CD14-positive monocyte (primary cell): Measurements from ENCODE around the gene RPS6KA6. TPM values are rescaled to one million over a fixed set of nuclear protein-coding genes. Genes with fewer than 3 reads are reported as not detected.

ENCODE experiments used
- DNase-seq, 3 donors: peaks; one replicate each; pipeline ENCODE4 v3.0.0-alpha.2; 2011 to 2022
- H2AFZ ChIP-seq: 2 replicates; pipeline ENCODE4 v1.6.0; 2012; ENCODE audit warnings: mild to moderate bottlenecking, low read depth, low read length, inconsistent platforms; ENCODE audit not compliant: insufficient read depth, poor library complexity, severe bottlenecking
- H3K27ac ChIP-seq, 2 donors: 1 replicate in 1 of 2; 2 replicates in 1 of 2; pipeline ENCODE4 v1.5.1; 2012 to 2013; ENCODE audit warnings: low read length in 2 of 2, control low read depth in 1 of 2, inconsistent platforms in 1 of 2, low read depth in 1 of 2, mild to moderate bottlenecking in 1 of 2
- H3K27me3 ChIP-seq, 2 donors: one replicate each; pipeline versions ENCODE4 v1.6.0 to v1.6.1; 2011 to 2013; ENCODE audit warnings: low read length in 2 of 2; ENCODE audit not compliant: control insufficient read depth in 2 of 2, insufficient read depth in 2 of 2
- H3K36me3 ChIP-seq, 2 donors: replicated peaks in 1 of 2; 1 replicate in 1 of 2; 2 replicates in 1 of 2; pipeline versions ENCODE4 v1.5.1 to v1.6.1; 2012 to 2013; ENCODE audit warnings: low read length in 2 of 2, control low read depth in 1 of 2, inconsistent platforms in 1 of 2, mild to moderate bottlenecking in 1 of 2; ENCODE audit not compliant: insufficient read depth in 2 of 2, control insufficient read depth in 1 of 2
- H3K4me1 ChIP-seq, 2 donors: 1 replicate in 1 of 2; 2 replicates in 1 of 2; pipeline versions ENCODE4 v1.5.1 to v1.6.1; 2012 to 2013; ENCODE audit warnings: low read length in 2 of 2, control low read depth in 1 of 2, inconsistent platforms in 1 of 2, mild to moderate bottlenecking in 1 of 2, moderate library complexity in 1 of 2; ENCODE audit not compliant: insufficient read depth in 2 of 2, control insufficient read depth in 1 of 2
- H3K4me2 ChIP-seq: replicated peaks from 2 replicates; pipeline ENCODE3; 2012; ENCODE audit warnings: low read length, moderate library complexity, mild to moderate bottlenecking; ENCODE audit not compliant: poor library complexity, severe bottlenecking; ENCODE audit errors: extremely low read depth
- H3K4me3 ChIP-seq, 3 experiments: fragments of 200-600 bp in 1 of 3; sonication (generic) in 1 of 3; replicated peaks in 1 of 3; 1 replicate in 2 of 3; 2 replicates in 1 of 3; pipeline ENCODE4 v1.5.1; 2011 to 2013; ENCODE audit warnings: low read length in 3 of 3, mild to moderate bottlenecking in 3 of 3, control low read depth in 2 of 3, low read depth in 2 of 3, inconsistent platforms in 1 of 3, moderate library complexity in 1 of 3
- H3K79me2 ChIP-seq: 2 replicates; pipeline ENCODE4 v1.6.0; 2012; ENCODE audit warnings: mild to moderate bottlenecking, control low read depth, inconsistent platforms, low read length, moderate library complexity; ENCODE audit not compliant: insufficient read depth
- H3K9ac ChIP-seq: 2 replicates; pipeline ENCODE4 v1.6.0; 2017; ENCODE audit warnings: low read length, mild to moderate bottlenecking; ENCODE audit not compliant: insufficient read depth, poor library complexity, severe bottlenecking
- H3K9me3 ChIP-seq, 2 donors: replicated peaks in 1 of 2; 1 replicate in 1 of 2; 2 replicates in 1 of 2; pipeline versions ENCODE4 v1.5.1 to v1.6.1; 2012 to 2013; ENCODE audit warnings: low read length in 2 of 2, control low read depth in 1 of 2; ENCODE audit not compliant: control insufficient read depth in 1 of 2, insufficient read depth in 1 of 2
- H4K20me1 ChIP-seq: 2 replicates; pipeline ENCODE4 v1.6.0; 2012; ENCODE audit warnings: mild to moderate bottlenecking, low read length, control low read depth, moderate library complexity; ENCODE audit not compliant: insufficient read depth
- H3K27ac Mint-ChIP-seq, 7 donors: one replicate each; pipeline ENCODE4 v1.8.0; 2020; ENCODE audit warnings: mild to moderate bottlenecking in 7 of 7, mixed read lengths in 7 of 7, moderate library complexity in 6 of 7, inconsistent platforms in 2 of 7
- H3K27me3 Mint-ChIP-seq, 3 donors: one replicate each; pipeline ENCODE4 v1.8.0; 2021 to 2022; ENCODE audit warnings: low read depth in 3 of 3, mild to moderate bottlenecking in 3 of 3, mixed read lengths in 3 of 3, moderate library complexity in 3 of 3, inconsistent platforms in 1 of 3
- H3K36me3 Mint-ChIP-seq, 2 donors: one replicate each; pipeline ENCODE4 v1.8.0; 2020; ENCODE audit warnings: mixed read lengths in 2 of 2, inconsistent platforms in 1 of 2, mild to moderate bottlenecking in 1 of 2
- H3K4me1 Mint-ChIP-seq: one replicate; pipeline ENCODE4 v1.8.0; 2020; ENCODE audit warnings: mild to moderate bottlenecking, mixed read lengths
- H3K4me3 Mint-ChIP-seq, 2 donors: one replicate each; pipeline ENCODE4 v1.8.0; 2020; ENCODE audit warnings: mild to moderate bottlenecking in 2 of 2, mixed read lengths in 2 of 2, moderate library complexity in 1 of 2
- H3K9me3 Mint-ChIP-seq, 7 donors: one replicate each; pipeline ENCODE4 v1.8.0; 2020 to 2022; ENCODE audit warnings: mixed read lengths in 7 of 7, mild to moderate bottlenecking in 6 of 7, moderate library complexity in 6 of 7, inconsistent platforms in 2 of 7
- CTCF ChIP-seq: fragments of 200-600 bp; IDR thresholded peaks from one replicate; pipeline ENCODE4 v1.8.0; 2022; ENCODE audit warnings: antibody characterized with exemption, mild to moderate bottlenecking
- WGBS: methylation state at CpG from one replicate; pipeline ENCODE4 v1.1.5; 2013; ENCODE audit warnings: missing lambda C conversion rate; ENCODE audit not compliant: insufficient coverage; 5-methylcytosine and 5-hydroxymethylcytosine counted together
- intact Hi-C, 2 donors: fragments of 100-400 bp; cut with micrococcal nuclease; formaldehyde crosslinking; loops; one replicate each; pipeline versions ENCODE4 v1.15.0 to v1.15.1; 2023
- polyA plus RNA-seq, 3 donors: library from polyadenylated mRNA; depleted of rRNA in 1 of 3; unstranded in 2 of 3; stranded (reverse) in 1 of 3; fragments of 300-500 nt in 2 of 3; fragments of >200 nt in 1 of 3; fragmentation: Illumina TruSeq in 2 of 3; gene quantifications; 1 replicate in 2 of 3; 2 replicates in 1 of 3; pipeline ENCODE4 v1.2.3, GENCODE V29; 2012 to 2021

The RPS6KA6 gene
- polyA plus RNA-seq, 3 donors, result not detected

- no peak overlapping the region for H3K27ac Mint-ChIP-seq
Measured at GRCh38 chrX:84197550-84197949, 9.6 kb upstream of the RPS6KA6 start.

GRCh38 chrX:84192006-84192405, 4.0 kb upstream of the RPS6KA6 start:
- TF ChIP-seq CTCF, result no peak
- Histone ChIP-seq H3K4me3 (no peak overlapping the region), H2AFZ (no peak overlapping the region), H3K4me1 (peaks cover 0 to 1% of the 10 kb centered on the region in 2 donors), H4K20me1 (no peaks in the 10 kb centered on the region), H3K9me3 (no peaks in the 10 kb centered on the region), H3K79me2 (no peaks in the 10 kb centered on the region), H3K27me3 (peaks cover 9 to 16% of the 10 kb centered on the region in 2 donors), H3K4me2 (no peak overlapping the region), H3K27ac (no peak overlapping the region), H3K36me3 (no peaks in the 10 kb centered on the region), H3K9ac (no peak overlapping the region)
- Mint-ChIP-seq H3K4me3 (no peak overlapping the region), H3K36me3 (no peaks in the 10 kb centered on the region), H3K27me3 (peaks cover 10 to 31% (median 24%) of the 10 kb centered on the region in 3 donors), H3K9me3 (peaks cover 0 to 13% (median 8%) of the 10 kb centered on the region in 7 donors), H3K4me1 (peaks cover 7% of the 10 kb centered on the region), H3K27ac (no peak overlapping the region)
- no peak for DNase-seq
- WGBS, result no CpG with 5 or more reads among the region's 1 CpG
- intact Hi-C loops, result no loop called here

More at GRCh38 chrX:84197550-84197949, 9.6 kb upstream of the RPS6KA6 start:
- Histone ChIP-seq H3K4me1 (no peaks in the 10 kb centered on the region), H2AFZ (no peak overlapping the region), H3K36me3 (no peaks in the 10 kb centered on the region), H3K4me2 (no peak overlapping the region), H3K27ac (no peak overlapping the region), H4K20me1 (no peaks in the 10 kb centered on the region), H3K4me3 (no peak overlapping the region), H3K27me3 (no peaks in the 10 kb centered on the region), H3K9me3 (no peaks in the 10 kb centered on the region), H3K9ac (no peak overlapping the region), H3K79me2 (no peaks in the 10 kb centered on the region)
- WGBS, result no CpG with 5 or more reads among the region's 1 CpG
- Mint-ChIP-seq H3K27me3 (peaks cover 0 to 4% (median 0%) of the 10 kb centered on the region in 3 donors), H3K9me3 (peaks cover 0 to 3% (median 0%) of the 10 kb centered on the region in 7 donors), H3K4me3 (no peak overlapping the region), H3K4me1 (no peaks in the 10 kb centered on the region), H3K36me3 (no peaks in the 10 kb centered on the region)
- intact Hi-C loops, result no loop called here
- no peak for DNase-seq
- TF ChIP-seq CTCF, result no peak
